K562 (cell line): ENCODE results near the gene CENPH. TPM values are rescaled to one million over a fixed set of nuclear protein-coding genes. Genes with fewer than 3 reads are reported as not detected.
A peak's percentile ranks its signal among the peaks of the same experiment; 100 is the strongest.

Experiments used
- BHLHE40 ChIP-seq: IDR thresholded peaks from 2 replicates; pipeline ENCODE4 v1.6.1; 2011; ENCODE audit warnings: low read length, improper control_type of control experiment
- CEBPB ChIP-seq: fragments of 450-650 bp; IDR thresholded peaks from 2 replicates; pipeline ENCODE4 v1.6.1; 2016; ENCODE audit warnings: missing genetic modification characterization, missing compliant biosample characterization
- DDX20 ChIP-seq: fragments of 450-650 bp; IDR thresholded peaks from 2 replicates; pipeline ENCODE4 v1.6.1; 2016; ENCODE audit warnings: missing genetic modification characterization, low read depth, mild to moderate bottlenecking, missing compliant biosample characterization, moderate library complexity
- E2F8 ChIP-seq: fragments of 450-650 bp; IDR thresholded peaks from 2 replicates; pipeline ENCODE4 v1.7.1; 2018; ENCODE audit warnings: mild to moderate bottlenecking, low read depth; ENCODE audit not compliant: partially characterized antibody
- FOXM1 ChIP-seq, 2 experiments: fragments of 450-650 bp in 1 of 2; sonication (generic) in 1 of 2; formaldehyde crosslinking in 1 of 2; IDR thresholded peaks; 2 replicates each; pipeline versions ENCODE4 v1.6.1 to v1.9.0; 2017 to 2022; ENCODE audit warnings: low read depth in 2 of 2, mild to moderate bottlenecking in 2 of 2, missing genetic modification reagents in 1 of 2, moderate library complexity in 1 of 2
- GATAD2A ChIP-seq: fragments of 450-650 bp; IDR thresholded peaks from 2 replicates; pipeline ENCODE4 v1.6.1; 2017
- LARP7 ChIP-seq: fragments of 450-650 bp; IDR thresholded peaks from 2 replicates; pipeline ENCODE4 v1.6.1; 2016
- MYBL2 ChIP-seq, 2 experiments: fragments of 450-650 bp in 1 of 2; sonication (generic) in 1 of 2; formaldehyde crosslinking in 1 of 2; IDR thresholded peaks; 2 replicates each; pipeline versions ENCODE4 v1.6.1 to v1.8.1; 2017 to 2022; ENCODE audit warnings: borderline replicate concordance in 1 of 2, inconsistent platforms in 1 of 2, low read depth in 1 of 2, mild to moderate bottlenecking in 1 of 2, missing genetic modification reagents in 1 of 2, moderate library complexity in 1 of 2
- RBFOX2 ChIP-seq: fragments of 200-400 bp; formaldehyde crosslinking; IDR thresholded peaks from 2 replicates; pipeline ENCODE4 v1.6.1; 2017; ENCODE audit warnings: low read depth, mild to moderate bottlenecking, low read length, moderate library complexity
- RCOR1 ChIP-seq, 2 experiments: IDR thresholded peaks; 2 replicates each; pipeline ENCODE4 v1.6.1; 2012; ENCODE audit warnings: low read depth in 2 of 2, low read length in 2 of 2, borderline replicate concordance in 1 of 2, improper control_type of control experiment in 1 of 2
- SAP30 ChIP-seq: fragments of 200-600 bp; sonication (generic); IDR thresholded peaks from 2 replicates; pipeline ENCODE4 v1.6.1; 2012; ENCODE audit warnings: borderline replicate concordance, low read depth, mild to moderate bottlenecking, moderate library complexity, low read length, control low read depth, inconsistent platforms; ENCODE audit not compliant: insufficient read depth, poor library complexity, severe bottlenecking
- SIN3A ChIP-seq, 2 experiments: fragments of 150-350 bp in 1 of 2; IDR thresholded peaks; 2 replicates each; pipeline ENCODE4 v1.6.1; 2011 to 2016; ENCODE audit warnings: borderline replicate concordance in 2 of 2, low read depth in 2 of 2, low read length in 2 of 2, mild to moderate bottlenecking in 2 of 2, moderate library complexity in 2 of 2; ENCODE audit not compliant: control insufficient read depth in 1 of 2
- SPI1 ChIP-seq: IDR thresholded peaks from 2 replicates; pipeline ENCODE4 v1.6.1; 2011; ENCODE audit warnings: low read depth, low read length, control low read depth, borderline replicate concordance
- STAT5A ChIP-seq: IDR thresholded peaks from 2 replicates; pipeline ENCODE4 v1.6.1; 2012; ENCODE audit warnings: low read length, inconsistent platforms, borderline replicate concordance
- TAF15 ChIP-seq: fragments of 200-400 bp; formaldehyde crosslinking; IDR thresholded peaks from 2 replicates; pipeline ENCODE4 v1.6.1; 2017; ENCODE audit warnings: mild to moderate bottlenecking, low read depth, low read length, moderate library complexity
- TAF7 ChIP-seq: fragments of 450-650 bp; IDR thresholded peaks from 2 replicates; pipeline ENCODE4 v1.6.1; 2016; ENCODE audit warnings: missing genetic modification characterization, missing compliant biosample characterization
- WHSC1 ChIP-seq: IDR thresholded peaks from one replicate; pipeline ENCODE4 v1.6.1; 2012; ENCODE audit warnings: low read length, control low read depth, inconsistent platforms
- ZNF77 ChIP-seq: fragments of 250-450 bp; sonication (Bioruptor Pico); IDR thresholded peaks from 2 replicates; pipeline ENCODE4 v1.5.0; 2020
- polyA plus RNA-seq, 8 experiments: library from polyadenylated mRNA; depleted of rRNA in 4 of 8; stranded (reverse) in 5 of 8; unstranded in 3 of 8; fragments of >200 nt; fragmentation: Nextera tagmentation in 2 of 8; fragmentation: Illumina TruSeq in 1 of 8; extraction: Ambion mirVana in 2 of 8; extraction: Trizol in 1 of 8; gene quantifications; 2 replicates each; pipeline versions ENCODE4 v1.2.1 to v1.2.3, GENCODE V29; 2011 to 2014; ENCODE audit warnings: inconsistent platforms in 1 of 8, missing spikeins in 1 of 8
- total RNA-seq, 7 experiments: library from RNA; depleted of rRNA in 6 of 7; stranded (reverse); fragments of >200 nt in 6 of 7; fragmentation: Illumina TruSeq in 2 of 7; extraction: Trizol in 2 of 7; gene quantifications; 2 replicates each; pipeline versions ENCODE4 v1.2.1 to v1.2.3, GENCODE V29; 2011 to 2021; ENCODE audit warnings: low replicate concordance in 1 of 7
- TF ChIP-seq, protein P1 (sequence below): fragments of 450-650 bp; formaldehyde crosslinking; IDR thresholded peaks from 2 replicates; pipeline ENCODE4 v1.4.0; 2020; ENCODE audit warnings: mild to moderate bottlenecking
- TF ChIP-seq, protein P2 (sequence below), 2 experiments: IDR thresholded peaks; 2 replicates each; pipeline ENCODE4 v1.6.1; 2012; ENCODE audit warnings: improper control_type of control experiment in 2 of 2, low read depth in 2 of 2, low read length in 2 of 2, borderline replicate concordance in 1 of 2

The CENPH gene
- total and polyA plus RNA-seq, 9 of the 15 experiments (the other 6 are each of a cell fraction or from before 2014, with no cell fraction given): 10.5 to 124 (median 74.9) TPM

DNA sequence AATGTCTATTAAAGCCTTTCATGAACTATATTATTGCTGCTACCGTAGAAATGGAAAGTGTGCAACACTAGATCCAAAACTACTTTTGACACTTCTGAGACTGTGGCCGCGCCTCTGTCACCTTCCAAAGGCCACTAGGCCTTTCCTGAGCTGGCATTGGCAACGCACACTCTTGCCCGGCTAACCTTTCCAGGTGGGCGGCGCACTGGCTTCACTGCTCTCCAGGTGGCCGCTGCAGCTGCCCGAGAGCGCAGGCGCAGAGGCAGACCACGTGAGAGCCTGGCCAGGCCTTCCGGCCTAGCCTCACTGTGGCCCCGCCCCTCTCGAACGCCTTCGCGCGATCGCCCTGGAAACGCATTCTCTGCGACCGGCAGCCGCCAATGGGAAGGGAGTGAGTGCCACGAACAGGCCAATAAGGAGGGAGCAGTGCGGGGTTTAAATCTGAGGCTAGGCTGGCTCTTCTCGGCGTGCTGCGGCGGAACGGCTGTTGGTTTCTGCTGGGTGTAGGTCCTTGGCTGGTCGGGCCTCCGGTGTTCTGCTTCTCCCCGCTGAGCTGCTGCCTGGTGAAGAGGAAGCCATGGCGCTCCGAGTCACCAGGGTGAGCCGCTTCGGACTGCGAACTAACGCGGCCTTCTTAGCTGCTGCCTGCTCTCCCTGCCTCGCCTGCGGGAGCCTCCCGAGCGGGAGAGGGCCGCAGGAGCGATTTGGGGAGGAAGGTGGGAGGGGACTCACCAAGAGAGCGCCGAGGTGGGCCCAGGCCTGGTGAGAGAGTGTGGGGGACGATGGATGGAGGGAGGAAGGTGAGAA, 22.5 kb upstream of the CENPH start, which contains the start of gene CCNB1 (continued):
- TF ChIP-seq GATAD2A: no peak
- peak; percentile 99 for TF ChIP-seq RBFOX2
- peak; percentile 100 for TF ChIP-seq FOXM1 (IDR thresholded peaks at IDR 0.05; ENCODE audit: low read depth)
- peak; percentile 100 for TF ChIP-seq FOXM1 (CRISPR knock-in tag; IDR thresholded peaks at IDR 0.05; ENCODE audit: low read depth)
- TF ChIP-seq DDX20 (tag): no peak
- TF ChIP-seq CEBPB: no peak
- TF ChIP-seq RCOR1 (IDR thresholded peaks at IDR 0.05; ENCODE audit: borderline replicate concordance in 1 of 2, low read depth in 2 of 2, low read length in 2 of 2): peak in 1 of 2 experiments; percentile 48; a peak in 1 of 4 replicates
- 0 out of 2 replicates have a peak, but pooled peaks have one; percentile 23 for TF ChIP-seq TAF7 (tag)
- no peak for TF ChIP-seq STAT5A
- TF ChIP-seq ZNF77 (CRISPR knock-in tag): no peak
- TF ChIP-seq SAP30: peak; percentile 99
- TF ChIP-seq MYBL2 (IDR thresholded peaks at IDR 0.05; ENCODE audit: low read depth): peak; percentile 99
- peak; percentile 97; the same call in 1 of the 2 replicates for TF ChIP-seq MYBL2 (CRISPR knock-in tag; IDR thresholded peaks at IDR 0.05; ENCODE audit: borderline replicate concordance)
- TF ChIP-seq, protein P1, sequence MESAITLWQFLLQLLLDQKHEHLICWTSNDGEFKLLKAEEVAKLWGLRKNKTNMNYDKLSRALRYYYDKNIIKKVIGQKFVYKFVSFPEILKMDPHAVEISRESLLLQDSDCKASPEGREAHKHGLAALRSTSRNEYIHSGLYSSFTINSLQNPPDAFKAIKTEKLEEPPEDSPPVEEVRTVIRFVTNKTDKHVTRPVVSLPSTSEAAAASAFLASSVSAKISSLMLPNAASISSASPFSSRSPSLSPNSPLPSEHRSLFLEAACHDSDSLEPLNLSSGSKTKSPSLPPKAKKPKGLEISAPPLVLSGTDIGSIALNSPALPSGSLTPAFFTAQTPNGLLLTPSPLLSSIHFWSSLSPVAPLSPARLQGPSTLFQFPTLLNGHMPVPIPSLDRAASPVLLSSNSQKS: no peak
- TF ChIP-seq TAF15: no peak
- TF ChIP-seq SPI1: no peak
- TF ChIP-seq E2F8: no peak
- peak; percentile 90 to 94; a peak in 3 of 4 replicates for TF ChIP-seq SIN3A (IDR thresholded peaks at IDR 0.05; ENCODE audit: borderline replicate concordance in 2 of 2, control insufficient read depth in 1 of 2, low read depth in 2 of 2, low read length in 2 of 2)
- no peak for TF ChIP-seq LARP7
- peak; percentile 43 for TF ChIP-seq BHLHE40
- no peak for TF ChIP-seq WHSC1
- TF ChIP-seq, protein P2, sequence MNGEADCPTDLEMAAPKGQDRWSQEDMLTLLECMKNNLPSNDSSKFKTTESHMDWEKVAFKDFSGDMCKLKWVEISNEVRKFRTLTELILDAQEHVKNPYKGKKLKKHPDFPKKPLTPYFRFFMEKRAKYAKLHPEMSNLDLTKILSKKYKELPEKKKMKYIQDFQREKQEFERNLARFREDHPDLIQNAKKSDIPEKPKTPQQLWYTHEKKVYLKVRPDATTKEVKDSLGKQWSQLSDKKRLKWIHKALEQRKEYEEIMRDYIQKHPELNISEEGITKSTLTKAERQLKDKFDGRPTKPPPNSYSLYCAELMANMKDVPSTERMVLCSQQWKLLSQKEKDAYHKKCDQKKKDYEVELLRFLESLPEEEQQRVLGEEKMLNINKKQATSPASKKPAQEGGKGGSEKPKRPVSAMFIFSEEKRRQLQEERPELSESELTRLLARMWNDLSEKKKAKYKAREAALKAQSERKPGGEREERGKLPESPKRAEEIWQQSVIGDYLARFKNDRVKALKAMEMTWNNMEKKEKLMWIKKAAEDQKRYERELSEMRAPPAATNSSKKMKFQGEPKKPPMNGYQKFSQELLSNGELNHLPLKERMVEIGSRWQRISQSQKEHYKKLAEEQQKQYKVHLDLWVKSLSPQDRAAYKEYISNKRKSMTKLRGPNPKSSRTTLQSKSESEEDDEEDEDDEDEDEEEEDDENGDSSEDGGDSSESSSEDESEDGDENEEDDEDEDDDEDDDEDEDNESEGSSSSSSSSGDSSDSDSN (IDR thresholded peaks at IDR 0.05; ENCODE audit: borderline replicate concordance in 1 of 2, low read depth in 2 of 2, low read length in 2 of 2): no peak
